ENCODE results near the gene ARL15.

ARL15 gene

DNA sequence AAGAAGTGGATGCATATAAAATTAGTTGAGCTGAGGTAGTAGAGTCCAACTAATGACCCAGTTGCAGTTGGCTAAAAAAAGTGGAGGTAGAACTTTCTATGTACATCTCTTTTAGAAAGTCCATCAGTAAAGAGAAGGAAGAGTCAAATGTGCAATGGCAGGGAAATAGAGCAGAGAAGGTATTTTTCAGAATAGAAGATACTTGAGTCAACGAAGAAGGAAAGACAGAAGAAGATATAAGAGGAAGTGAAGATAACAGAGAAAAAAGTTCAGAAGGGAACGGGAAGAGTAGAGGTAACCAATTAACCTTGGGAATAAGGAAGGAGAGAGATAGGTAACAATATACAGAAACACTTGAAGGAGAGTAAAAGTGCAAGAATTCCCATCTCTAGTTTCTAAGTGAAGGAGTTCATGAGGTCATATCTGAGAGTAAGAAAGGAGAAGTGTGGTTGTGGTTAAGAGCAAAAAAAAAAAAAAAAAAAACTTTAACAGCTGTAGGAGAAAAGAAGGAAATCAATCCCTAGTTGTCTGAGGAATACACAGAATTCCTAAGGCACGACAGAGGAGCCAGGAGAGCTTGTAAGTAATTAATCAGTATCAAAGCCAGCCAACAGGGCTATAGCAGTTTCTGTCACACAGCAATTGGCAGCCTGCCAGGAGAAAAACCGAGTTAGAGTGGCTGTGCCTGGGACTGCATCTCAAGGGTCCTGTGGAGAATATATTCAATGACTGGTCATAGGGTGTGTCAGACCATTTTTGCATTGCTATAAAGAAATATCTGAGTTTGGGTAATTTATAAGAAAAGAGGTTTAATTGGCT lies 61.0 kb downstream of the ARL15 start:
- no peaks in the 10 kb centered on the region for H3K27me3 ChIP-seq (ENCODE audit: low read depth, low read length)
- 0 out of 2 replicates have a peak, but pooled peaks cover 2% of the 10 kb centered on the region for H4K20me1 ChIP-seq (ENCODE audit: insufficient read depth, low read length)
- H2AFZ ChIP-seq (ENCODE audit: low read depth, low read length) = no peak overlapping the region
- H3K4me2 ChIP-seq (ENCODE audit: low read length) = 0 out of 2 replicates have a peak overlapping the region, but pooled peaks have one; percentile 3
- TF ChIP-seq, protein P1, sequence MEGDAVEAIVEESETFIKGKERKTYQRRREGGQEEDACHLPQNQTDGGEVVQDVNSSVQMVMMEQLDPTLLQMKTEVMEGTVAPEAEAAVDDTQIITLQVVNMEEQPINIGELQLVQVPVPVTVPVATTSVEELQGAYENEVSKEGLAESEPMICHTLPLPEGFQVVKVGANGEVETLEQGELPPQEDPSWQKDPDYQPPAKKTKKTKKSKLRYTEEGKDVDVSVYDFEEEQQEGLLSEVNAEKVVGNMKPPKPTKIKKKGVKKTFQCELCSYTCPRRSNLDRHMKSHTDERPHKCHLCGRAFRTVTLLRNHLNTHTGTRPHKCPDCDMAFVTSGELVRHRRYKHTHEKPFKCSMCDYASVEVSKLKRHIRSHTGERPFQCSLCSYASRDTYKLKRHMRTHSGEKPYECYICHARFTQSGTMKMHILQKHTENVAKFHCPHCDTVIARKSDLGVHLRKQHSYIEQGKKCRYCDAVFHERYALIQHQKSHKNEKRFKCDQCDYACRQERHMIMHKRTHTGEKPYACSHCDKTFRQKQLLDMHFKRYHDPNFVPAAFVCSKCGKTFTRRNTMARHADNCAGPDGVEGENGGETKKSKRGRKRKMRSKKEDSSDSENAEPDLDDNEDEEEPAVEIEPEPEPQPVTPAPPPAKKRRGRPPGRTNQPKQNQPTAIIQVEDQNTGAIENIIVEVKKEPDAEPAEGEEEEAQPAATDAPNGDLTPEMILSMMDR (IDR thresholded peaks at IDR 0.05; ENCODE audit: low read depth, low read length) = no peak
- no peak for TF ChIP-seq EZH2phosphoT487 (IDR thresholded peaks at IDR 0.05; ENCODE audit: low read depth)
- peaks cover 9% of the 10 kb centered on the region for H3K4me1 ChIP-seq (ENCODE audit: low read length)
- no peak overlapping the region for H3K4me3 ChIP-seq (ENCODE audit: low read length)
- no peaks in the 10 kb centered on the region for H3K79me2 ChIP-seq (ENCODE audit: low read length)
- no peak overlapping the region for H3K27ac ChIP-seq (ENCODE audit: low read length)
- no peak overlapping the region for H3K9ac ChIP-seq (ENCODE audit: low read length)
- H3K9me3 ChIP-seq (ENCODE audit: insufficient read depth, low read length) = no peaks in the 10 kb centered on the region
- H3K36me3 ChIP-seq (replicated peaks; ENCODE audit: low read depth, low read length) = no peaks in the 10 kb centered on the region

DNA sequence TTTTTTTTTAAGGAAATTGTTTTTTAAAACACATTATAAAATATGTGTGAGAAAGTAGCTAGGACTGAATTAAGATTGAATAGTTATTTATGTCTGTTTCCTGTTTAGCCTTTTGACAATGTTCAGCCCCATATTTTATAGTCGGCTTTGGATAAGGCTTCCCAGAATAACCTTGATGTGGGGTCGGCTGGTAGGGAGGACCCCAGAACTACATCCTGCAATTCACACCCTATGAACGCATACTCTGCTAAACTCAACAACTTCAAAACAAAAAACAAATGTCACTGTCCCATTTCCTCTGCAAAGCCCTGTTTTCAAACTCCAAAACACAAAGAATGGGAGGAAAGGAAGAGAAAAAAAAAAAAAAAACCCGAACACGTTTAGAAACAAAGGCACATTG lies 63.1 kb downstream of the ARL15 start:
- Histone ChIP-seq H2AFZ (ENCODE audit: low read depth, low read length) (no peak overlapping the region), H3K79me2 (ENCODE audit: low read length) (no peaks in the 10 kb centered on the region), H3K27ac (ENCODE audit: low read length) (no peak overlapping the region), H3K27me3 (ENCODE audit: low read depth, low read length) (no peaks in the 10 kb centered on the region), H3K9me3 (ENCODE audit: insufficient read depth, low read length) (no peaks in the 10 kb centered on the region), H3K4me3 (ENCODE audit: low read length) (no peak overlapping the region), H3K4me1 (ENCODE audit: low read length) (peaks cover 9% of the 10 kb centered on the region), H3K4me2 (ENCODE audit: low read length) (no peak overlapping the region), H3K36me3 (replicated peaks; ENCODE audit: low read depth, low read length) (no peaks in the 10 kb centered on the region), H4K20me1 (ENCODE audit: insufficient read depth, low read length) (0 out of 2 replicates have a peak, but pooled peaks cover 2% of the 10 kb centered on the region), H3K9ac (ENCODE audit: low read length) (no peak overlapping the region)
- TF ChIP-seq, protein P1 (IDR thresholded peaks at IDR 0.05; ENCODE audit: low read depth, low read length) = no peak
- TF ChIP-seq EZH2phosphoT487 (IDR thresholded peaks at IDR 0.05; ENCODE audit: low read depth) = no peak

DNA sequence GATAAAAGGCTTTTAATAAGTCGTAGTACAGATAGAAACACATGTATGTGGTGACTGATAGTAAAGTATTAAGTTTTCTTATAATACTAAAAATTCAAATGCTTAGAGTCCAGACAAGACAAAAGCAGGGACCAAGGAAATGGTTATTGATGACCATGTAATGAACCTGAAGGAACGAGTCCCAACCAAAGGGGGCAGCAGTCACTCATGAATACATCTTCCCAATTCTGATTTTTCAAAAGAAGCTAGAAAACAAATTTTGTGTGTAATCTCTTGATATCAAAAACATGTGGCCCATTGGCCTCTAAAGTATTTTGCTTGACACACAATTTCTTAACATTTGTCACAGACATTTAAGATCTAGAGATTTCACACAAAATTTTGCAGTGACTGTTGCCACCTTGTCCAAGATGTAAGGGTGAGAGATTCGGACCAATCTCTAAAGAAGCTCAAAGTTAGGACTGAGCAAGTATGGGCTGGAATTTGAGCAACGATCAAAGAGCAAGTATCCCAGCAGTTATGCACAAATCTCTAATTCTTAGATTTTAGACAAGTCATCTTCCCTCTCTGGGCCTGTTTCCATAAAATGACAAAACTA lies 66.8 kb downstream of the ARL15 start:
- Histone ChIP-seq H3K36me3 (replicated peaks; ENCODE audit: low read depth, low read length) (no peaks in the 10 kb centered on the region), H3K4me3 (ENCODE audit: low read length) (no peak overlapping the region), H3K9me3 (ENCODE audit: insufficient read depth, low read length) (no peaks in the 10 kb centered on the region), H3K27ac (ENCODE audit: low read length) (no peak overlapping the region), H3K9ac (ENCODE audit: low read length) (no peak overlapping the region), H3K79me2 (ENCODE audit: low read length) (no peaks in the 10 kb centered on the region), H2AFZ (ENCODE audit: low read depth, low read length) (no peak overlapping the region), H3K4me2 (ENCODE audit: low read length) (no peak overlapping the region), H3K27me3 (ENCODE audit: low read depth, low read length) (no peaks in the 10 kb centered on the region), H3K4me1 (ENCODE audit: low read length) (no peaks in the 10 kb centered on the region), H4K20me1 (ENCODE audit: insufficient read depth, low read length) (no peaks in the 10 kb centered on the region)
- TF ChIP-seq, protein P1 (IDR thresholded peaks at IDR 0.05; ENCODE audit: low read depth, low read length) = peak; percentile 65
- no peak for TF ChIP-seq EZH2phosphoT487 (IDR thresholded peaks at IDR 0.05; ENCODE audit: low read depth)

DNA sequence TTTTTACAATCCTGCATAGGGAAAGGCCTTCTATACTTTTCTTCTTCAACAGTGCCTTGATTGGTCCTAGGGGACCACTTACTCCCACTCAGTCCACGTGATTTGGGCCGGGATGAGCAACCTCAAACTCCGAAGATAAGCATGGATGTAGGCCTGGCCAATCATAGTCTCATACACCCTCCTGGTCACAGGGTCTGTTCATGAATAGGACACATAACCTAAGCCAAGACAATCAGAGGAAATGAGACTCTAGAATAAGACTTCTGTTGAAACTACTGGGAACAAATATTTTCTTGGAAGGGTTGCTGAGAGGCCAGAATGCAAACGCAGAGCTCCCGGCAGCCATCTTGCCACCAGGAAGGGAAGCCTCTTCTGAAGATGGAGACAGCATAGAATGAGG lies 68.1 kb downstream of the ARL15 start:
- H3K4me2 ChIP-seq (ENCODE audit: low read length) = no peak overlapping the region
- no peak overlapping the region for H3K4me3 ChIP-seq (ENCODE audit: low read length)
- H4K20me1 ChIP-seq (ENCODE audit: insufficient read depth, low read length) = no peaks in the 10 kb centered on the region
- no peaks in the 10 kb centered on the region for H3K79me2 ChIP-seq (ENCODE audit: low read length)
- H3K36me3 ChIP-seq (replicated peaks; ENCODE audit: low read depth, low read length) = no peaks in the 10 kb centered on the region
- no peak overlapping the region for H3K27ac ChIP-seq (ENCODE audit: low read length)
- H3K4me1 ChIP-seq (ENCODE audit: low read length) = no peaks in the 10 kb centered on the region
- no peak overlapping the region for H2AFZ ChIP-seq (ENCODE audit: low read depth, low read length)
- TF ChIP-seq, protein P1 (IDR thresholded peaks at IDR 0.05; ENCODE audit: low read depth, low read length) = no peak
- no peak for TF ChIP-seq EZH2phosphoT487 (IDR thresholded peaks at IDR 0.05; ENCODE audit: low read depth)
- no peaks in the 10 kb centered on the region for H3K27me3 ChIP-seq (ENCODE audit: low read depth, low read length)
- H3K9ac ChIP-seq (ENCODE audit: low read length) = no peak overlapping the region
- no peaks in the 10 kb centered on the region for H3K9me3 ChIP-seq (ENCODE audit: insufficient read depth, low read length)

All from OCI-LY3 (cell line).